Colonic mucosa (tissue), 4 donors: ENCODE data around the gene RIN1. TPM values are rescaled to one million over a fixed set of nuclear protein-coding genes. Genes with fewer than 3 reads are reported as not detected.

Experiments used
- DNase-seq: peaks from one replicate; pipeline ENCODE4 v3.0.0-alpha.2; 2020
- H3K27ac ChIP-seq: fragments of 200-600 bp; one replicate; pipeline ENCODE4 v1.8.0; 2021
- H3K27me3 ChIP-seq: fragments of 200-600 bp; one replicate; pipeline ENCODE4 v1.8.0; 2021
- H3K36me3 ChIP-seq: fragments of 200-600 bp; one replicate; pipeline ENCODE4 v1.8.0; 2021
- H3K4me1 ChIP-seq: fragments of 200-600 bp; one replicate; pipeline ENCODE4 v1.8.0; 2021; ENCODE audit warnings: mild to moderate bottlenecking
- H3K4me3 ChIP-seq: fragments of 200-600 bp; one replicate; pipeline ENCODE4 v1.8.0; 2021
- H3K9ac ChIP-seq, 2 donors: one replicate each; pipeline ENCODE4 v1.7.0; 2013; ENCODE audit warnings: control low read depth in 2 of 2, low read depth in 2 of 2, low read length in 2 of 2
- H3K9me3 ChIP-seq: fragments of 200-600 bp; one replicate; pipeline ENCODE4 v1.8.0; 2021
- CTCF ChIP-seq: fragments of 200-600 bp; IDR thresholded peaks from one replicate; pipeline ENCODE4 v1.8.0; 2022; ENCODE audit warnings: antibody characterized with exemption, mild to moderate bottlenecking
- intact Hi-C: fragments of 100-400 bp; cut with DNase I; formaldehyde crosslinking; loops from one replicate; pipeline ENCODE4 v1.14.1; 2022
- total RNA-seq, 2 donors: library from RNA; stranded (reverse); fragmentation: NEBNext Ultra II Directional in 1 of 2; extraction: Animal tissue kit (Norgen Biotek cat#: 25700) in 1 of 2; gene quantifications; one replicate each; pipeline ENCODE4 v1.2.1, GENCODE V29; 2021
- donor health status: healthy.
- donor health status: DM: no; HTN: no; CAD: no.
- donor health status: DM: no; HTN: no; CAD: no.

Gene RIN1
- total RNA-seq, 2 donors from 2014 or later: 11.6 to 20.0 TPM

- no peak for TF ChIP-seq CTCF
- no peaks in the 10 kb centered on the region for H3K36me3 ChIP-seq
- H3K27me3 ChIP-seq: peaks cover 15% of the 10 kb centered on the region
- H3K27ac ChIP-seq: peak within 1 kb of the TSS; percentile 92
- peak; percentile 98 for DNase-seq
- no peaks in the 10 kb centered on the region for H3K9me3 ChIP-seq
- peak within 1 kb of the TSS; percentile 94 to 95 for H3K9ac ChIP-seq
- H3K4me1 ChIP-seq: peaks cover 11% of the 10 kb centered on the region
- peak within 1 kb of the TSS; percentile 90 for H3K4me3 ChIP-seq
- intact Hi-C loops: no loop called here
Observed at GRCh38 chr11:66288671-66289547, 47.3 kb downstream of the RIN1 start, which contains the start of gene YIF1A. YIF1A (minus strand) TSS chr11:66289143; CDS start chr11:66288985, 158 bp downstream.

GRCh38 chr11:66287889-66288670, 48.2 kb downstream of the RIN1 start:
- intact Hi-C loops: no loop called here
- Histone ChIP-seq H3K9ac (peak overlapping the region; percentile 94 to 95), H3K27ac (peak overlapping the region; percentile 92), H3K27me3 (peaks cover 15% of the 10 kb centered on the region), H3K36me3 (no peaks in the 10 kb centered on the region), H3K4me3 (peak overlapping the region; percentile 90), H3K4me1 (peaks cover 11% of the 10 kb centered on the region), H3K9me3 (no peaks in the 10 kb centered on the region)
- no peak for DNase-seq
- no peak for TF ChIP-seq CTCF

- no peak overlapping the region for H3K4me3 ChIP-seq
- intact Hi-C loops: no loop called here
- H3K27ac ChIP-seq: no peak overlapping the region
- H3K9me3 ChIP-seq: no peaks in the 10 kb centered on the region
- peaks cover 12% of the 10 kb centered on the region for H3K27me3 ChIP-seq
- peaks cover 11% of the 10 kb centered on the region for H3K4me1 ChIP-seq
- peak overlapping the region in 1 of 2 donors; percentile 95 for H3K9ac ChIP-seq
- no peak for TF ChIP-seq CTCF
- DNase-seq: no peak
- no peaks in the 10 kb centered on the region for H3K36me3 ChIP-seq
Observed at GRCh38 chr11:66287211-66287888, 48.9 kb downstream of the RIN1 start.

- no peak overlapping the region for H3K27ac ChIP-seq
- peaks cover 6% of the 10 kb centered on the region for H3K27me3 ChIP-seq
- H3K4me1 ChIP-seq: peaks cover 6% of the 10 kb centered on the region
- TF ChIP-seq CTCF: no peak
- no peaks in the 10 kb centered on the region for H3K9me3 ChIP-seq
- no peaks in the 10 kb centered on the region for H3K36me3 ChIP-seq
- intact Hi-C loops: no loop called here
- no peak overlapping the region for H3K9ac ChIP-seq
- DNase-seq: no peak
- no peak overlapping the region for H3K4me3 ChIP-seq
Observed at GRCh38 chr11:66286699-66287098, 49.5 kb downstream of the RIN1 start.
